SH-SY5Y (cell line): ENCODE measurements around the gene CALHM3.

Source experiments
- GATA2 ChIP-seq: IDR thresholded peaks from 2 replicates; pipeline ENCODE4 v1.6.1; 2011; ENCODE audit warnings: mild to moderate bottlenecking, low read depth, low read length
- GATA3 ChIP-seq: IDR thresholded peaks from 2 replicates; pipeline ENCODE4 v1.6.1; 2011; ENCODE audit warnings: low read depth, mild to moderate bottlenecking, low read length, moderate library complexity

The CALHM3 gene

GRCh38 chr10:103470761-103471653 lies 8.0 kb downstream of the CALHM3 start:
- no peak for TF ChIP-seq GATA2
- TF ChIP-seq GATA3, result no peak

GRCh38 chr10:103469201-103469600 lies 9.8 kb downstream of the CALHM3 start:
- no peak for TF ChIP-seq GATA2
- TF ChIP-seq GATA3, result no peak

- TF ChIP-seq GATA2, result no peak
Observed at GRCh38 chr10:103467406-103467805, 11.6 kb downstream of the CALHM3 start.

- TF ChIP-seq GATA2, result no peak
- no peak for TF ChIP-seq GATA3
Observed at GRCh38 chr10:103466734-103467133, 12.3 kb downstream of the CALHM3 start.

- TF ChIP-seq GATA3 (no peak), GATA2 (no peak)
Observed at GRCh38 chr10:103465411-103466179, 13.4 kb downstream of the CALHM3 start.

GRCh38 chr10:103463499-103463898 lies 15.5 kb downstream of the CALHM3 start:
- TF ChIP-seq GATA3 (no peak), GATA2 (no peak)

- no peak for TF ChIP-seq GATA2
- TF ChIP-seq GATA3, result no peak
Observed at GRCh38 chr10:103459615-103460014, 19.4 kb downstream of the CALHM3 start.

- no peak for TF ChIP-seq GATA2
- no peak for TF ChIP-seq GATA3
Observed at GRCh38 chr10:103458720-103459119, 20.3 kb downstream of the CALHM3 start, which contains the start of gene CALHM1. TSS of gene CALHM1 (minus strand) at chr10:103458900. CDS start at chr10:103458751, 149 bp downstream.

GRCh38 chr10:103457896-103458583 lies 21.0 kb downstream of the CALHM3 start:
- TF ChIP-seq GATA2, result no peak
- TF ChIP-seq GATA3, result no peak

GRCh38 chr10:103457176-103457712 lies 21.8 kb downstream of the CALHM3 start:
- TF ChIP-seq GATA2 (no peak), GATA3 (no peak)

GRCh38 chr10:103456074-103456660 lies 22.9 kb downstream of the CALHM3 start:
- TF ChIP-seq GATA3, result no peak
- no peak for TF ChIP-seq GATA2

GRCh38 chr10:103455235-103455634 lies 23.8 kb downstream of the CALHM3 start:
- TF ChIP-seq GATA2, result no peak

GRCh38 chr10:103454026-103454425 lies 25.0 kb downstream of the CALHM3 start:
- no peak for TF ChIP-seq GATA3
- TF ChIP-seq GATA2, result no peak
